Dermis microvascular lymphatic vessel endothelial cell (primary cell): ENCODE results near the gene OSMR. TPM values are rescaled to one million over a fixed set of nuclear protein-coding genes. Genes with fewer than 3 reads are reported as not detected.

Experiments
- DNase-seq, 2 donors: peaks; one replicate each; pipeline versions ENCODE4 v3.0.0 to v3.0.0-alpha.2; 2010; ENCODE audit warnings: low read depth in 2 of 2
- total RNA-seq: library from RNA; depleted of rRNA; stranded (reverse); fragments of >200 nt; gene quantifications from 2 replicates; pipeline ENCODE4 v1.2.1, GENCODE V29; 2014

OSMR gene
- total RNA-seq, 1 donor from 2014 or later, result 8.0 TPM

DNA sequence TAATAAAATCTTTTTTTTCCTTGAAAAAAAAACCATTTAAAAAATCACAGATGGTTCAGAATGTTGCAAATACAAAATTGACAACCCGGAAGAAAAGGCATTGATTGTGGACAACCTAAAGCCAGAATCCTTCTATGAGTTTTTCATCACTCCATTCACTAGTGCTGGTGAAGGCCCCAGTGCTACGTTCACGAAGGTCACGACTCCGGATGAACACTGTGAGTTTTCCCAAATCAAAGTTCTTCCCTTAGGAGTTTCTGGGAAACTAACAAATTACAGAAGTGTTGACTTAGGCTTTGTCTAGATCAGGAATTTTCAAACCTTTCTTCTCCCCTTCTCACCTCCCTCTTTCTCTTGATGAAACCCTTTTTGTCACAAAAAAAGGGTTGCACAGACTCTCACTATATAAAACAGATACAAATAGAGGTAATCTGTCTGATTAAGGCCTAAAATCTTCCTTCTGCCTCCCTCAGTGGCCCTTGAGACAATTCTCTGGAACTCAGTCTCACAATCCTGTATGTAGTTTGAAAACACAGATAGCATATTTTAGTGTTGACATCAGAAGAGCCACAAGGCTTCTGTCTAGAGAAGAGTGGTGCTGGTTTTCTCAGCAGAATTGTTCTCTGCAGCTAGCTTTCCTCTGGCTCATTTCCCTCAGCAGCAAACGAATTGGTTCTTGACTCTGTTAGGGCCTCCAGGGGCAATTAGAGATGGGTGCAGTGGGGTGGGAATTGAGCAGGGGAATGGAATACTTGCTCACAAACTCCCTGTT lies 79.5 kb downstream of the OSMR start:
- DNase-seq, result peak in 1 of 2 donors; percentile 5

GRCh38 chr5:38926121-38926520 lies 80.3 kb downstream of the OSMR start:
- peak in 1 of 2 donors; percentile 51 for DNase-seq

- DNase-seq, result no peak
Observed at GRCh38 chr5:38927470-38927869, 81.7 kb downstream of the OSMR start.

DNA sequence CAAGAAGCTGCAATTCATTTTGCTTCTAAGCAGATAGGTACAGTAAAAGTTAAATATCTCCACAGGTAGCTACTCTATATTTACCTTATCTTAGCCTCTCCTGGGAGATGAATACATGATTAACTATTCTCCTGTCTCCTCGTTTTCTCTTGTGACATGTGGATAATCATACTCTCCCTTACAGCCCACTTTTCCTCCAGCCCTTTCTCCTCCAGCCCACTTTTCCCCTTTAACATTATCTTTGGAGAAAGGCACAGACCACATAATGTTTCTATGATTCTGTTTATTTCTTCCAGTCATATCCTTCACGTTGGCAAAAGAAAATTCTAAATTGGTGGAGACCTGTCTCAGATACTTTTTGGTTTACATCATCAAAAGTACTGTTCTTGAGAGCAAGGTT lies 84.0 kb downstream of the OSMR start:
- DNase-seq, result no peak

DNA sequence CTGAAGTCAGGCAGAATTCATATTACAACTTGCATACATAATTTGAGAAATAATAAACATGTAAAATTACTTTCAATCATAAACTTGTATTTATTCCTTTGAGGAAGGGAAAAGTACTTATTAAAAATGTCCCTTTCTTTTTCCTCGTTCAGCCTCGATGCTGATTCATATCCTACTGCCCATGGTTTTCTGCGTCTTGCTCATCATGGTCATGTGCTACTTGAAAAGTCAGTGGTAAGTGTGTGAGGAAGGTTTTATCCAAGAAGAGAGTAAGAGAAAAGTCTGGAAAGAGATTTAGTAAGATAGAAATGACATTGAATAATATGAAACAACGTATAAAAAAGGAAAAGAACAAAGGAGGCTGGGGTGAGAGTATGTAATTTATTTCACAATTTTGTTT lies 85.9 kb downstream of the OSMR start:
- peak in 1 of 2 donors; percentile 22 for DNase-seq

DNA sequence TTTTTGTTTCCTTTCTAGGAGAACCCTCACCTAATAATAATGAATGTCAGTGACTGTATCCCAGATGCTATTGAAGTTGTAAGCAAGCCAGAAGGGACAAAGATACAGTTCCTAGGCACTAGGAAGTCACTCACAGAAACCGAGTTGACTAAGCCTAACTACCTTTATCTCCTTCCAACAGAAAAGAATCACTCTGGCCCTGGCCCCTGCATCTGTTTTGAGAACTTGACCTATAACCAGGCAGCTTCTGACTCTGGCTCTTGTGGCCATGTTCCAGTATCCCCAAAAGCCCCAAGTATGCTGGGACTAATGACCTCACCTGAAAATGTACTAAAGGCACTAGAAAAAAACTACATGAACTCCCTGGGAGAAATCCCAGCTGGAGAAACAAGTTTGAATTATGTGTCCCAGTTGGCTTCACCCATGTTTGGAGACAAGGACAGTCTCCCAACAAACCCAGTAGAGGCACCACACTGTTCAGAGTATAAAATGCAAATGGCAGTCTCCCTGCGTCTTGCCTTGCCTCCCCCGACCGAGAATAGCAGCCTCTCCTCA lies 87.1 kb downstream of the OSMR start:
- no peak for DNase-seq

DNA sequence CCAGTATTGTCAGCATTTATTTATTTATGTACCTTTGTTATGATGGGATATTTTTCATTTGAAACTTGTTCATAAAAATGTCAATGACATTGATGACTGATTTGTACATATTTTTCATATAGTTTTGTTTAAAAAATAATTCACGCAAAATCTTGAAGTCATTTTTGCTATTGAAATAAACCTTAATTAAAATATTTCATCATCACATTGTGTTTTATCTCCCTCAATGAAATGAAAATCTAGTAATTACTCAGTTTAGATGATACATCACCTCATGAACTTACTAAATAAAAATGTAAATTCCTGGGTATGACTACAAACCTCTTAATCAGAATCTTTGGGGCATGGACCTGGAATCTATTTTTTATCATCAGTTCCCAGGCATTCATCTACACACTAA lies 89.6 kb downstream of the OSMR start:
- DNase-seq, result no peak

- DNase-seq, result no peak
Observed at GRCh38 chr5:38936269-38936668, 90.5 kb downstream of the OSMR start.

DNA sequence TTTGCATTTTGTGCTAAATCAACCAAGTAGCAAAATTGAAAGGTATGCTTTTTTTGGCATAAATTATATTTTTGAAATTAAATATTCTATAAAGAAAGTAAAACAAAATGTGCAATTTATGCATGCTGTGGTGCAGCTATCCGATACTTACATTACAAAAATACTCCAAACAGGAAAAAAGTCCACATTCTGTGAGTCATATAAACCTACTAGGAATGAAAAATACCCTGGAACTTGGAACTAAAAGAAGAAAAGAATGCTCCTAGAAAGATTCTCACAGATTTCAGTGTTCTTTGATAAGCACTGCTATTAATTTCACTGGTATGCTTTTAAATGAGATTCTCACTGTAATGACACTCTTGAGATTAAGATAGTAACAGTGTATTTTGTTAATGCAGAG lies 92.6 kb downstream of the OSMR start:
- no peak for DNase-seq

GRCh38 chr5:38938973-38939372 lies 93.2 kb downstream of the OSMR start:
- DNase-seq, result no peak

DNA sequence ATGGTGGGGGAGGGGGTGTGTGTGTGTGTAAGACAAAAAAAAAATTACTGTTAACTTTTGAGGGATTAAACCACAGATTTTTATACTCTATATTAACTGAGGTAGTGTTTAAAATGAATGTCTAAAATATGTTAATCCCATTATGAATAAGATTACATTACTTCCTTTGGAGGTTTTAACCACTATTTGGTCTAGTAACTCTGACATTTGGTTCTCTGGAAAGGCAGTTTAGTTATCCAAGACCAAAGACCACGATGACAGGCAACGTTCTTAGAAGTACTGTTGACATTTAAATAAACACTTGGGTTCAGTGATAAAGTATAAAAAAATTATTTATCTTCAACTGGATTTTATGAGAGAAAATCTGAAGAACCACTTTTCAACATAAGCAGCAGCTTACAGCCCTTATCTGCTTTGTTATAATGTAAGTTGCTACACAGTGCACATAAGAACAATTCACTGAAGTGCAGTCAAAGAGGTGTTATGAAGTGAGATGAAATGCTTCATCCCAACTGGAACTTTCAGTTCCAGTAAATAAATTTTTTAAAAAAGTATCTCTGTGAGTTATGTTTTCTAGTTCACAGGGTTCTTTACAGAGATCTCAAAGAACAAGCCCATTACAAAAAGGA lies 94.5 kb downstream of the OSMR start:
- no peak for DNase-seq

DNA sequence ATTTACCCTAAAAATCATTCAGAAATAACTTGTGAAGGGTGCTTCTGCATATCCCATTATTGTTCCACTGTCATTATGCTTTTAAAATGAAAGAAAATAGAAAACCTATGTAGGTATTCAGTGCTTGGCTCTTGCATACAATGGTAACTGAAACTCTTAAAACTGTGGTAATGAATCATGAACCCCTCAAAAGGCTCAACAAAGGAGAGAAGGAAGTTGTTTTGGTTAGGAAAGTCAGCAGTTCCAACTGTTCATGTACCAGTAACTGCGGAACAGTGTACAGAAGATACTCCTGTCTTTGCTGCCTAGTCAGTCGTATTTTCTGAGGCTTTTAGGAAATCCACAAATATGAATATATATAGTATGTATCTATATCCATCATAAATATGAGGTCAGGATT lies 96.1 kb downstream of the OSMR start:
- DNase-seq, result no peak

GRCh38 chr5:38944282-38944681 lies 98.5 kb downstream of the OSMR start:
- no peak for DNase-seq

DNA sequence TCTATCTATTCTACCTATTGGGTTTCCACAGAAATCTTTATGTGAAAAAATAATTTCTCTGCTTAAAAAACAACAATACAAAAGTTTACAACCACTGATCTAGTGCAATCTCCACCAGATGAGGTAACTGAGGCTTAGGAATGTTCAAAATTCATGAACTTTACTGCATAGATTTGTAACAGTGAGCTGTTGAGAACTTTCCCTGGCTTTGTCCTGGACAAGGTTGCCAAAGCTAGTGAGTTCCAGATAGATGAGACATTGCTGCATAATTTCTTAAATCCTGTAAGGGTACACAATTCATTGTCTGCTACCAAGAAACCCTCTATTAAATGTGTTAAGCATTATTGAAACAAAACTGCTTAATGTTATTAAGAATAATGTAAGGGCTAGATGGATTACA lies 102.7 kb downstream of the OSMR start:
- DNase-seq, result no peak

GRCh38 chr5:38953426-38954012 lies 107.7 kb downstream of the OSMR start:
- no peak for DNase-seq

- no peak for DNase-seq
Observed at GRCh38 chr5:38961691-38962090, 115.9 kb downstream of the OSMR start.

DNA sequence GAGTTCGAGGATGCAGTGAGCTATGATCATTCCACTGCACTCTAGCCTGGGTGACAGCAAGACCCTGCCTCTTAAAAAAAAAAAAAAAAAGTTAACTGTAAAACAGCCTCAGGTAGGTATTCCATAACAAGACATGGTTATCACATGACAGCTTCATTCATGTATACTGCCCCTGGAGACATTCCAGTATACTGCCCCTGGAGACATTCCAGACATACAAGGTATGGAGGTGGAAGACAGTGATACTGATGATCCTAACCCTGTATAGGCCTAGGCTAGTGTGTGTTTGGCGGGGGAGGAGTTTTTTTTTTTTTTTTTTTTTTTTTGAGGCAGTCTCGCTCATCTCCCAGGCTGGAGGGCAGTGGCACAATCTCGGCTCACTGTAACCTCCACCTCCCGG lies 122.9 kb downstream of the OSMR start:
- no peak for DNase-seq

DNA sequence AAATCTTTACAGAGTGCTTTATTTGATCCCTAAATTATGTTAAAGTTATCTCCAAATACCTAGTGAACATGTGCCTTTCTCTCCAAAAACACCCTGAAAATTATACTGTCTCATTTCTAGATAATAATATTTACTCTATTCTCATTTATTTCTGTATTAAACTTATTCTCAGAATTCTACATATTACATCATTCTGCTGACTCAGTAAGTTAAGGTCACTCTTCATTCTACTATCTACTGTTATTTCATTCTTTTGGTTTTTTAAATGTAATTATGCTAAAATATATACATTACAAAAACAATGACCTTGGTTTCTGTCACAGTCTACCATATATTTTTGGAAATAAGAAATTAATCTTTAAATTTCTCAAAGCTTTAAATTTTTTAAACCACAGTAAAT lies 132.2 kb downstream of the OSMR start:
- DNase-seq, result no peak

- no peak for DNase-seq
Observed at GRCh38 chr5:38979535-38979934, 133.7 kb downstream of the OSMR start.
